IMR-90 (cell line): Measurements from ENCODE around the gene GAPVD1. TPM values are rescaled to one million over a fixed set of nuclear protein-coding genes. Genes with fewer than 3 reads are reported as not detected.

ENCODE experiments used
- ATAC-seq: fragments of 200-7000 bp; cut with Tn5 transposase; 2 replicates; pipeline ENCODE4 v1.9.1; 2020; ENCODE audit warnings: low read depth, mild to moderate bottlenecking, moderate library complexity
- BruUV-seq: library from RNA; stranded (reverse); fragments of 400-500 nt; replicated peaks from 2 replicates; lab custom pipeline; 2021; lab: Mats Ljungman, UMichigan
- CTCF ChIA-PET: fragments of 300-600 bp; formaldehyde crosslinking; extraction: SDS; loops from one replicate; lab custom pipeline; 2021; ENCODE audit warnings: antibody characterized with exemption; lab: Yijun Ruan, JAX
- POLR2A ChIA-PET: fragments of 300-600 bp; sonication (Branson Sonifier 250); formaldehyde crosslinking; loops from one replicate; lab custom pipeline; 2022; ENCODE audit warnings: antibody characterized with exemption; ENCODE audit not compliant: unreplicated experiment; lab: Charles Lee
- DNase-seq: peaks from one replicate; pipeline ENCODE4 v3.0.0; 2013
- H2AFZ ChIP-seq: replicated peaks from 2 replicates; pipeline ENCODE3; 2013; ENCODE audit warnings: low read length, mild to moderate bottlenecking; ENCODE audit not compliant: poor library complexity
- H2AK5ac ChIP-seq: 2 replicates; pipeline ENCODE4 v1.6.1; 2013; ENCODE audit warnings: low read depth, low read length, inconsistent platforms
- H2AK9ac ChIP-seq: replicated peaks from 2 replicates; pipeline ENCODE3; 2013; ENCODE audit warnings: mild to moderate bottlenecking, low read depth, low read length, moderate library complexity; ENCODE audit not compliant: poor library complexity
- H2BK120ac ChIP-seq: 2 replicates; pipeline ENCODE4 v1.6.1; 2013; ENCODE audit warnings: low read depth, low read length, inconsistent platforms
- H2BK15ac ChIP-seq: 3 replicates; pipeline ENCODE4 v1.6.1; 2013; ENCODE audit warnings: low read depth, low read length, inconsistent platforms
- H2BK20ac ChIP-seq: 2 replicates; pipeline ENCODE4 v1.6.1; 2013; ENCODE audit warnings: low read depth, mild to moderate bottlenecking, inconsistent platforms, low read length, moderate library complexity
- H2BK5ac ChIP-seq: 2 replicates; pipeline ENCODE4 v1.6.1; 2013; ENCODE audit warnings: mild to moderate bottlenecking, low read depth, low read length, inconsistent platforms; ENCODE audit not compliant: poor library complexity, severe bottlenecking
- H3K14ac ChIP-seq: replicated peaks from 2 replicates; pipeline ENCODE4 v1.6.1; 2013; ENCODE audit warnings: low read depth, low read length, inconsistent platforms
- H3K18ac ChIP-seq: 2 replicates; pipeline ENCODE4 v1.6.1; 2013; ENCODE audit warnings: low read depth, low read length, control low read depth
- H3K23ac ChIP-seq: 2 replicates; pipeline ENCODE4 v1.6.1; 2013; ENCODE audit warnings: low read depth, low read length, inconsistent platforms
- H3K27ac ChIP-seq: 2 replicates; pipeline ENCODE4 v1.5.1; 2013; ENCODE audit warnings: mild to moderate bottlenecking, control low read depth, low read length; ENCODE audit not compliant: insufficient read depth
- H3K27me3 ChIP-seq: 2 replicates; pipeline ENCODE4 v1.6.1; 2013; ENCODE audit warnings: low read length; ENCODE audit not compliant: control insufficient read depth, insufficient read depth
- H3K36me3 ChIP-seq: 2 replicates; pipeline ENCODE4 v1.6.1; 2013; ENCODE audit warnings: low read length, mixed read lengths; ENCODE audit not compliant: control insufficient read depth, insufficient read depth
- H3K4ac ChIP-seq: 2 replicates; pipeline ENCODE4 v1.6.1; 2013; ENCODE audit warnings: low read depth, low read length, inconsistent platforms
- H3K4me1 ChIP-seq: 2 replicates; pipeline ENCODE4 v1.6.1; 2013; ENCODE audit warnings: low read length, mixed read lengths; ENCODE audit not compliant: control insufficient read depth, insufficient read depth
- H3K4me2 ChIP-seq: 2 replicates; pipeline ENCODE4 v1.6.1; 2013; ENCODE audit warnings: low read depth, mild to moderate bottlenecking, control low read depth, low read length, moderate library complexity
- H3K4me3 ChIP-seq: 2 replicates; pipeline ENCODE4 v1.5.1; 2013; ENCODE audit warnings: low read depth, mild to moderate bottlenecking, control low read depth, low read length, moderate library complexity; ENCODE audit not compliant: insufficient read depth
- H3K56ac ChIP-seq: 2 replicates; pipeline ENCODE4 v1.6.1; 2013; ENCODE audit warnings: low read length, inconsistent platforms; ENCODE audit not compliant: insufficient read depth; ENCODE audit errors: extremely low read depth
- H3K79me1 ChIP-seq, 2 experiments: 2 replicates each; pipeline ENCODE4 v1.6.1; 2013; ENCODE audit warnings: low read length in 2 of 2, inconsistent platforms in 1 of 2, low read depth in 1 of 2
- H3K9ac ChIP-seq: 2 replicates; pipeline ENCODE4 v1.6.1; 2013; ENCODE audit warnings: low read depth, low read length, control low read depth
- H3K9me1 ChIP-seq: 2 replicates; pipeline ENCODE4 v1.6.1; 2013; ENCODE audit warnings: low read length, inconsistent platforms; ENCODE audit not compliant: insufficient read depth
- H3K9me3 ChIP-seq: 2 replicates; pipeline ENCODE4 v1.6.1; 2013; ENCODE audit warnings: low read length; ENCODE audit not compliant: control insufficient read depth, insufficient read depth
- H4K20me1 ChIP-seq: 2 replicates; pipeline ENCODE4 v1.6.1; 2013; ENCODE audit warnings: low read length, inconsistent platforms; ENCODE audit not compliant: insufficient read depth
- H4K5ac ChIP-seq: 2 replicates; pipeline ENCODE4 v1.6.1; 2013; ENCODE audit warnings: mild to moderate bottlenecking, low read depth, low read length, control low read depth
- H4K8ac ChIP-seq, 2 experiments: 2 replicates each; pipeline ENCODE4 v1.6.1; 2013; ENCODE audit warnings: low read depth in 2 of 2, low read length in 2 of 2, control low read depth in 1 of 2, inconsistent platforms in 1 of 2
- H4K91ac ChIP-seq: 2 replicates; pipeline ENCODE4 v1.6.1; 2013; ENCODE audit warnings: low read depth, low read length, inconsistent platforms; ENCODE audit not compliant: insufficient read depth
- BHLHE40 ChIP-seq: fragments of 150-350 bp; IDR thresholded peaks from 2 replicates; pipeline ENCODE4 v1.6.1; 2016; ENCODE audit warnings: mild to moderate bottlenecking, low read depth, low read length
- CHD1 ChIP-seq: IDR thresholded peaks from 2 replicates; pipeline ENCODE4 v1.6.1; 2012; ENCODE audit warnings: low read depth, low read length, improper control_type of control experiment
- FOS ChIP-seq: fragments of 150-350 bp; IDR thresholded peaks from 2 replicates; pipeline ENCODE4 v1.6.1; 2016; ENCODE audit warnings: low read depth, low read length
- MAZ ChIP-seq: IDR thresholded peaks from 2 replicates; pipeline ENCODE4 v1.6.1; 2012; ENCODE audit warnings: low read depth, mild to moderate bottlenecking, low read length, improper control_type of control experiment, moderate library complexity, borderline replicate concordance
- MXI1 ChIP-seq: IDR thresholded peaks from 2 replicates; pipeline ENCODE4 v1.6.1; 2012; ENCODE audit warnings: low read depth, mild to moderate bottlenecking, low read length, moderate library complexity, borderline replicate concordance
- NFE2L2 ChIP-seq: fragments of 150-350 bp; IDR thresholded peaks from 2 replicates; pipeline ENCODE4 v1.6.1; 2016; ENCODE audit warnings: low read depth, mild to moderate bottlenecking, low read length
- POLR2A ChIP-seq: IDR thresholded peaks from 2 replicates; pipeline ENCODE4 v1.6.1; 2012; ENCODE audit warnings: mild to moderate bottlenecking, low read depth, low read length
- RAD21 ChIP-seq: IDR thresholded peaks from 2 replicates; pipeline ENCODE4 v1.6.1; 2012; ENCODE audit warnings: low read length, improper control_type of control experiment
- RCOR1 ChIP-seq: IDR thresholded peaks from 2 replicates; pipeline ENCODE4 v1.6.1; 2012; ENCODE audit warnings: mild to moderate bottlenecking, low read length, improper control_type of control experiment; ENCODE audit not compliant: insufficient replicate concordance
- RFX5 ChIP-seq: IDR thresholded peaks from 2 replicates; pipeline ENCODE4 v1.8.0; 2012; ENCODE audit warnings: low read depth, mild to moderate bottlenecking, low read length, moderate library complexity
- SMC3 ChIP-seq: fragments of 150-350 bp; IDR thresholded peaks from 2 replicates; pipeline ENCODE4 v1.6.1; 2016; ENCODE audit warnings: low read depth, mild to moderate bottlenecking, antibody characterized with exemption, low read length, moderate library complexity
- WGBS, 2 experiments: methylation state at CpG; one replicate each; pipeline versions ENCODE4 v1.1.5 to v1.1.7; 2013; ENCODE audit warnings: missing lambda C conversion rate in 2 of 2; ENCODE audit not compliant: insufficient read length in 1 of 2; ENCODE audit errors: extremely low coverage in 2 of 2; 5-methylcytosine and 5-hydroxymethylcytosine counted together
- dilution Hi-C: fragments of 300-500 bp; cut with HindIII; formaldehyde crosslinking; loops from one replicate; pipeline ENCODE4 v1.14.3; 2018; ENCODE audit warnings: low sequenced_read_pairs; ENCODE audit not compliant: unreplicated experiment
- in situ Hi-C: fragments of 300-500 bp; cut with MboI; formaldehyde crosslinking; loops from 3 replicates; pipeline ENCODE4 v1.14.3; 2019; ENCODE audit warnings: low sequenced_read_pairs, inconsistent platforms, mixed read lengths
- intact Hi-C: fragments of 100-400 bp; cut with micrococcal nuclease; formaldehyde crosslinking; loops from 2 replicates; pipeline ENCODE4 v1.10.0; 2022
- polyA plus RNA-seq, 3 experiments: library from polyadenylated mRNA; depleted of rRNA; stranded (reverse); fragments of >200 nt; gene quantifications; 2 replicates each; pipeline ENCODE4 v1.2.3, GENCODE V29; 2012; ENCODE audit warnings: low replicate concordance in 1 of 3
- total RNA-seq: library from RNA; depleted of rRNA; stranded (reverse); fragments of >200 nt; gene quantifications from 2 replicates; pipeline ENCODE4 v1.2.3, GENCODE V29; 2012
- TF ChIP-seq, protein P1 (sequence below): conservative IDR thresholded peaks from 2 replicates; pipeline ENCODE4 v1.5.1; 2012; ENCODE audit warnings: mild to moderate bottlenecking, low read depth, low read length, improper control_type of control experiment
- TF ChIP-seq, protein P2 (sequence below): fragments of 150-350 bp; IDR thresholded peaks from 2 replicates; pipeline ENCODE4 v1.6.1; 2017; ENCODE audit warnings: mild to moderate bottlenecking, antibody characterized with exemption, low read length, low read depth
- TF ChIP-seq, protein P3 (sequence below): fragments of 150-350 bp; IDR thresholded peaks from 2 replicates; pipeline ENCODE4 v1.6.1; 2016; ENCODE audit warnings: low read depth, mild to moderate bottlenecking, low read length, moderate library complexity, borderline replicate concordance

Gene GAPVD1
- total and polyA plus RNA-seq, 2 of the 4 experiments (the other 2 are of a cell fraction) = 13.8 to 50.9 TPM

DNA sequence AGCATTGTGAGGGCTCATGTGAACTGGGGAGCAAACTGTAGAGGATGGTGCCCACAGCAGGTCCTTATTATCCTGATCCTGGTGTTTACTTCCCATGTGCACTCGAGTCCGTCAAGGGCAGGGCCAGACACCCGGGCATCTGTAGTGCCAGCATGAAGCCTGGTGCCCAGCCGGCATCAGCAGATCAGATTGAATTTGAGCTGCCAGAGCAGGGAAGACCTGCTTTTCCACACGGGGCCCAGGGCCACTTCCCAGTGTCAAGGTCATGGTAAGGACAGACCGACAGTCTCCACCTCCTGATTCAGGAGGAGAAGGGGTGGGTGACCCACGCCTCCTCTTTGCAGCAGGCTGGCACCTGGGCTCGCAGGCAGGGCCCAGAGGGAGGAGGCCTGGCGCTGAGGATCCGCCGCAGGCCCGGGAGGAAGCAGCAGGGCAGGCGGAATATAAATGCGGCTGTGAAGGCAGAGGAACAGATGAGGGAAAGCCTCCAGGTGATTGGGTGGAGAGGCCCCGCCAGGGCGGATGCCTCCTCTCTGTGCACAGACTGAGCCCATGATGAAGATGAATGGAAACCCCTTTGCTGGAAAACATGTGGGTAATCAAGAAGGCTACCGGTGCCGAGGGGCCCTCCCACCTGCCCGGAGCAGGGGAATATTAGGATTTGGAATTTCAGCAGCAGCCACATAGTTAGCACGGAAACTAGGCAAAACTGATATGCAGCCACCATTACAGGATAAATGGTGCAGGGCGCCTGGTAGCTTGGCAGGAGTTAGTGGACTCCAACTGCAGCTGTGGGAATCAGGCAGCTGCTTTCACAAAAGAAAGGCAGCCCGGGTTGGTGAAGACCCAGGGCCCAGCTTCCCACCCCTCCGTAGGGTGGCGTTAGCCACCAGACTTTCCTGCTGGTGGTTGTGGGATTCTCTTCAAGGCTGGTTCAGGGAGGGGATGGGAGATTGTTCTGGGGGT is 114.9 kb downstream of the GAPVD1 start:
- H2AK5ac ChIP-seq = no peak overlapping the region
- no peak overlapping the region for H3K27ac ChIP-seq
- H3K4ac ChIP-seq = no peak overlapping the region
- H4K91ac ChIP-seq = no peak overlapping the region
- H3K9ac ChIP-seq = no peak overlapping the region
- H3K4me3 ChIP-seq = no peak overlapping the region
- no peaks in the 10 kb centered on the region for H3K4me1 ChIP-seq
- H3K18ac ChIP-seq = no peak overlapping the region
- DNase-seq (no peak), ATAC-seq (no peak)
- no peaks in the 10 kb centered on the region for H4K20me1 ChIP-seq
- no peaks in the 10 kb centered on the region for H3K36me3 ChIP-seq
- in situ Hi-C loops (no loop called here), intact Hi-C loops (no loop called here), dilution Hi-C loops (no loop called here)
- no peaks in the 10 kb centered on the region for H3K79me1 ChIP-seq
- H3K9me3 ChIP-seq = no peaks in the 10 kb centered on the region
- BruUV-seq = no TSS peak
- ChIA-PET POLR2A (no interaction called here), CTCF (interaction anchor here (2.0 kb wide), 1 partner anchor 523 kb away, joined by 6 read pairs; the partner anchor contains the start of gene WDR38)
- H3K4me2 ChIP-seq = no peak overlapping the region
- no peak overlapping the region for H2BK15ac ChIP-seq
- H3K56ac ChIP-seq = no peak overlapping the region
- 80% methylated on average over 2 of the region's 24 CpGs; no CpG with 5 or more reads in 1 of the 2 experiments for whole genome bisulfite sequencing, 2 experiments
- no peak overlapping the region for H2BK120ac ChIP-seq
- peaks cover 17% of the 10 kb centered on the region; the same call in 1 of the 2 replicates for H3K27me3 ChIP-seq
- no peak overlapping the region for H3K23ac ChIP-seq
- no peak overlapping the region for H2AK9ac ChIP-seq
- H4K5ac ChIP-seq = no peak overlapping the region
- no peak overlapping the region for H4K8ac ChIP-seq
- H3K9me1 ChIP-seq = no peaks in the 10 kb centered on the region
- H3K14ac ChIP-seq = no peak overlapping the region
- no peak overlapping the region for H2AFZ ChIP-seq
- H2BK20ac ChIP-seq = no peak overlapping the region
- H2BK5ac ChIP-seq = no peak overlapping the region
- TF ChIP-seq MXI1 (no peak), SMC3 (no peak), CHD1 (no peak), POLR2A (no peak), NFE2L2 (no peak), RFX5 (no peak), FOS (no peak), MAZ (no peak), BHLHE40 (no peak), RAD21 (no peak), RCOR1 (no peak)
- TF ChIP-seq, protein P1, sequence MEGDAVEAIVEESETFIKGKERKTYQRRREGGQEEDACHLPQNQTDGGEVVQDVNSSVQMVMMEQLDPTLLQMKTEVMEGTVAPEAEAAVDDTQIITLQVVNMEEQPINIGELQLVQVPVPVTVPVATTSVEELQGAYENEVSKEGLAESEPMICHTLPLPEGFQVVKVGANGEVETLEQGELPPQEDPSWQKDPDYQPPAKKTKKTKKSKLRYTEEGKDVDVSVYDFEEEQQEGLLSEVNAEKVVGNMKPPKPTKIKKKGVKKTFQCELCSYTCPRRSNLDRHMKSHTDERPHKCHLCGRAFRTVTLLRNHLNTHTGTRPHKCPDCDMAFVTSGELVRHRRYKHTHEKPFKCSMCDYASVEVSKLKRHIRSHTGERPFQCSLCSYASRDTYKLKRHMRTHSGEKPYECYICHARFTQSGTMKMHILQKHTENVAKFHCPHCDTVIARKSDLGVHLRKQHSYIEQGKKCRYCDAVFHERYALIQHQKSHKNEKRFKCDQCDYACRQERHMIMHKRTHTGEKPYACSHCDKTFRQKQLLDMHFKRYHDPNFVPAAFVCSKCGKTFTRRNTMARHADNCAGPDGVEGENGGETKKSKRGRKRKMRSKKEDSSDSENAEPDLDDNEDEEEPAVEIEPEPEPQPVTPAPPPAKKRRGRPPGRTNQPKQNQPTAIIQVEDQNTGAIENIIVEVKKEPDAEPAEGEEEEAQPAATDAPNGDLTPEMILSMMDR = no peak
- TF ChIP-seq, protein P2, sequence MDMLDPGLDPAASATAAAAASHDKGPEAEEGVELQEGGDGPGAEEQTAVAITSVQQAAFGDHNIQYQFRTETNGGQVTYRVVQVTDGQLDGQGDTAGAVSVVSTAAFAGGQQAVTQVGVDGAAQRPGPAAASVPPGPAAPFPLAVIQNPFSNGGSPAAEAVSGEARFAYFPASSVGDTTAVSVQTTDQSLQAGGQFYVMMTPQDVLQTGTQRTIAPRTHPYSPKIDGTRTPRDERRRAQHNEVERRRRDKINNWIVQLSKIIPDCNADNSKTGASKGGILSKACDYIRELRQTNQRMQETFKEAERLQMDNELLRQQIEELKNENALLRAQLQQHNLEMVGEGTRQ = no peak
- TF ChIP-seq, protein P3, sequence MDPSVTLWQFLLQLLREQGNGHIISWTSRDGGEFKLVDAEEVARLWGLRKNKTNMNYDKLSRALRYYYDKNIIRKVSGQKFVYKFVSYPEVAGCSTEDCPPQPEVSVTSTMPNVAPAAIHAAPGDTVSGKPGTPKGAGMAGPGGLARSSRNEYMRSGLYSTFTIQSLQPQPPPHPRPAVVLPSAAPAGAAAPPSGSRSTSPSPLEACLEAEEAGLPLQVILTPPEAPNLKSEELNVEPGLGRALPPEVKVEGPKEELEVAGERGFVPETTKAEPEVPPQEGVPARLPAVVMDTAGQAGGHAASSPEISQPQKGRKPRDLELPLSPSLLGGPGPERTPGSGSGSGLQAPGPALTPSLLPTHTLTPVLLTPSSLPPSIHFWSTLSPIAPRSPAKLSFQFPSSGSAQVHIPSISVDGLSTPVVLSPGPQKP = no peak
